A549 (cell line): Measurements from ENCODE around the gene EIF3L. TPM values are rescaled to one million over a fixed set of nuclear protein-coding genes. Genes with fewer than 3 reads are reported as not detected.

ENCODE experiments used
- ATAC-seq, 2 experiments: fragments of 200-7000 bp in 1 of 2; fragments of >200 bp in 1 of 2; cut with Nextera tagmentation in 1 of 2; cut with Tn5 transposase in 1 of 2; 3 replicates each; pipeline versions ENCODE4 v1.8.0 to v1.9.1; 2018 to 2020; ENCODE audit warnings: mild to moderate bottlenecking in 1 of 2, moderate library complexity in 1 of 2
- CTCF ChIA-PET: fragments of 300-600 bp; sonication (Branson Sonifier 250); formaldehyde crosslinking; extraction: SDS; loops from one replicate; lab custom pipeline; 2021; ENCODE audit warnings: antibody characterized with exemption, inconsistent platforms; lab: Yijun Ruan, JAX
- POLR2A ChIA-PET: fragments of 350-600 bp; formaldehyde crosslinking; extraction: SDS; loops from one replicate; lab custom pipeline; 2021; ENCODE audit warnings: antibody characterized with exemption, inconsistent platforms; lab: Yijun Ruan, JAX
- DNase-seq, 2 experiments: peaks; one replicate each; pipeline versions ENCODE4 v3.0.0 to v3.0.0-alpha.2; 2011 to 2016; ENCODE audit warnings: low read depth in 1 of 2, low spot score in 1 of 2
- FAIRE-seq: peaks from 2 replicates; lab custom pipeline; 2011; peaks lifted over from hg19 to GRCh38; lab: Jason Lieb, UNC
- H3K27ac ChIP-seq, 2 experiments: fragments of >200 bp; sonication (Bioruptor Twin); formaldehyde crosslinking; 3 replicates each; pipeline ENCODE4 v1.5.1; 2016 to 2017
- H3K4me1 ChIP-seq: fragments of >200 bp; sonication (Bioruptor Twin); formaldehyde crosslinking; 3 replicates; pipeline ENCODE4 v1.6.1; 2016
- H3K4me2 ChIP-seq: fragments of >200 bp; sonication (Bioruptor Twin); formaldehyde crosslinking; 3 replicates; pipeline ENCODE4 v1.6.1; 2016
- H3K4me3 ChIP-seq: fragments of >200 bp; sonication (Bioruptor Twin); formaldehyde crosslinking; 3 replicates; pipeline ENCODE4 v1.5.1; 2016
- H3K9me3 ChIP-seq: fragments of >200 bp; sonication (Bioruptor Twin); formaldehyde crosslinking; 3 replicates; pipeline ENCODE4 v1.6.1; 2016
- BHLHE40 ChIP-seq: IDR thresholded peaks from 2 replicates; pipeline ENCODE4 v1.6.1; 2012; ENCODE audit warnings: low read depth, low read length, inconsistent platforms
- ESRRA ChIP-seq: fragments of 150-350 bp; IDR thresholded peaks from 2 replicates; pipeline ENCODE4 v1.6.1; 2014; ENCODE audit warnings: mild to moderate bottlenecking, low read length, borderline replicate concordance
- FOXS1 ChIP-seq: fragments of 250-450 bp; sonication (Bioruptor Pico); IDR thresholded peaks from 2 replicates; pipeline ENCODE4 v1.5.0; 2020; ENCODE audit warnings: mild to moderate bottlenecking, moderate library complexity
- HOXB13 ChIP-seq: fragments of 250-450 bp; sonication (Bioruptor Pico); IDR thresholded peaks from 2 replicates; pipeline ENCODE4 v1.5.0; 2020; ENCODE audit warnings: low read depth, mild to moderate bottlenecking, moderate library complexity
- JUN ChIP-seq, 2 experiments: fragments of >200 bp; sonication (Bioruptor Twin); formaldehyde crosslinking; IDR thresholded peaks; 2 replicates in 1 of 2; 3 replicates in 1 of 2; pipeline ENCODE4 v1.6.1; 2016 to 2017
- JUNB ChIP-seq: fragments of >200 bp; sonication (Bioruptor Twin); formaldehyde crosslinking; IDR thresholded peaks from 2 replicates; pipeline ENCODE4 v1.6.1; 2016
- POLR2A ChIP-seq: IDR thresholded peaks from 2 replicates; pipeline ENCODE4 v1.6.1; 2012; ENCODE audit warnings: mild to moderate bottlenecking, low read length
- RFX5 ChIP-seq: fragments of 450-650 bp; IDR thresholded peaks from 2 replicates; pipeline ENCODE4 v1.7.1; 2014; ENCODE audit warnings: antibody characterized with exemption, mild to moderate bottlenecking, moderate library complexity
- SMC3 ChIP-seq: fragments of >200 bp; sonication (Bioruptor Twin); formaldehyde crosslinking; IDR thresholded peaks from 3 replicates; pipeline ENCODE4 v1.6.1; 2018; ENCODE audit warnings: inconsistent platforms
- ZFP36 ChIP-seq: fragments of 450-650 bp; IDR thresholded peaks from 2 replicates; pipeline ENCODE4 v1.6.1; 2014; ENCODE audit warnings: borderline replicate concordance; ENCODE audit not compliant: partially characterized antibody
- whole genome bisulfite sequencing: methylation state at CpG from one replicate; pipeline ENCODE4 v1.1.6; 2017; ENCODE audit errors: missing lambda C conversion rate; 5-methylcytosine and 5-hydroxymethylcytosine counted together
- polyA plus RNA-seq, 4 experiments: library from polyadenylated mRNA; depleted of rRNA in 3 of 4; stranded (reverse); fragments of >200 nt; fragmentation: RNase III in 1 of 4; extraction: RNeasy Plus Mini Kit Qiagen cat#74134 plus additional on column Dnase treatment in 1 of 4; gene quantifications; 2 replicates in 3 of 4; 3 replicates in 1 of 4; pipeline ENCODE4 v1.2.3, GENCODE V29; 2011 to 2017
- TF ChIP-seq, protein P1 (sequence below): fragments of 150-350 bp; IDR thresholded peaks from 2 replicates; pipeline ENCODE4 v1.6.1; 2014; ENCODE audit warnings: low read depth, mild to moderate bottlenecking, low read length
- TF ChIP-seq, protein P2 (sequence below): fragments of >200 bp; sonication (Bioruptor Twin); formaldehyde crosslinking; IDR thresholded peaks from 3 replicates; pipeline ENCODE4 v1.6.1; 2016
- TF ChIP-seq, protein P3 (sequence below): fragments of 200-600 bp; sonication (generic); IDR thresholded peaks from 2 replicates; pipeline ENCODE4 v1.6.1; 2016; ENCODE audit warnings: antibody characterized with exemption, mild to moderate bottlenecking, moderate library complexity

The EIF3L gene
- polyA plus RNA-seq, 2 of the 4 experiments (the other 2 are of a cell fraction) = 218 to 423 TPM

DNA sequence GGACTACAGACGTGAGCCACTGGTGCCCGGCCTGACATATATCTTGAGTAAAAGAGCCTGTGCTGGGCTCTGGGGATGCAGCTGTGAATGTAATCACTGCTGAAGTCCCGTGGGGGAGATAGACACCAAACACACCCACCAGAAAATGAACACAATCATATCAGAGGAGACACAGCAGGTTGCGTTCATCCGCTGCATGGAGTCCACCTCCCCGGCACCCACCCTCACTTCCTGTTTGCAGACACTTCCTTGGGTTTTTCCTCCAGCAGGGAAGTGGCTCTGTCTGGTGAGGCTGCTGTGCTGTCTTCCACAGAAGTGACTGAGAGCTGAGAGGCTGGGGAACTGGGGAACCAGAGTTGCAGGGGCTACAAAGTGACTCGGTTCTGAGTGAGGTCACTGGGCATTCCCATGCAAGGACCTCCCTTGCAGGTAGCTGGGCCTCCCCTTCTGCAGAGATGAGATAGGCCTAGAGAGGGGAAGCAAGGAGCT, 64.1 kb downstream of the EIF3L start:
- DNase-seq (no peak), ATAC-seq (no peak), FAIRE-seq (no peak)
- H3K4me2 ChIP-seq = no peak overlapping the region
- no peaks in the 10 kb centered on the region for H3K9me3 ChIP-seq
- no peak for TF ChIP-seq ESRRA
- TF ChIP-seq FOXS1 (CRISPR knock-in tag) = no peak
- TF ChIP-seq SMC3 = no peak
- no peak for TF ChIP-seq HOXB13 (CRISPR knock-in tag)
- no peak for TF ChIP-seq ZFP36
- no peak for TF ChIP-seq BHLHE40
- TF ChIP-seq, protein P1, sequence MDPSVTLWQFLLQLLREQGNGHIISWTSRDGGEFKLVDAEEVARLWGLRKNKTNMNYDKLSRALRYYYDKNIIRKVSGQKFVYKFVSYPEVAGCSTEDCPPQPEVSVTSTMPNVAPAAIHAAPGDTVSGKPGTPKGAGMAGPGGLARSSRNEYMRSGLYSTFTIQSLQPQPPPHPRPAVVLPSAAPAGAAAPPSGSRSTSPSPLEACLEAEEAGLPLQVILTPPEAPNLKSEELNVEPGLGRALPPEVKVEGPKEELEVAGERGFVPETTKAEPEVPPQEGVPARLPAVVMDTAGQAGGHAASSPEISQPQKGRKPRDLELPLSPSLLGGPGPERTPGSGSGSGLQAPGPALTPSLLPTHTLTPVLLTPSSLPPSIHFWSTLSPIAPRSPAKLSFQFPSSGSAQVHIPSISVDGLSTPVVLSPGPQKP = no peak
- TF ChIP-seq RFX5 = no peak
- CTCF ChIA-PET = interaction anchor here (1.1 to 1.8 kb wide), 2 partner anchors 21 to 96 kb away, joined by 3 to 6 read pairs; no protein-coding TSS in a partner anchor
- POLR2A ChIA-PET = no interaction called here
- 80% methylated on average over 7 of the region's 7 CpGs for whole genome bisulfite sequencing
- no peak overlapping the region for H3K4me3 ChIP-seq
- no peak overlapping the region for H3K27ac ChIP-seq
- no peaks in the 10 kb centered on the region; the same call in 2 of the 3 replicates for H3K4me1 ChIP-seq

DNA sequence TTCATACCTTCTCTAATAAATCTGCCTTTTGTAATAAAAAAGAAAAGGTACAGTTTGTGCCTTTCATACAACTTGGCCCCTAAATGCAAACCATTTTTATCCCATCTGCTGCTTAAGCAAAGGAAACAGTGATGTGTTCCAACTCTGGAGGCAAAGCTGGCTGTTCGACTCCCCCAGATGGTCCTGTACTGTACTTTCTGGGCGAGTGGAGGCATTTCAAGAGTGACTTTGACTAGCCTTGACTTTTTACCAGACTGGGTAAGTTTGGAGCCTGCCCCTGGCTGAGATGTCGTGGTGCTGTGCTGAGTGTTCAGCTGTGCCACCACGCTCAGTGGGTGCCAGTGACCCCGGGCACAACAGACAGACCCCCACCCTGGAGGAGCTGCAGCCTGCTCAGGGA, 67.1 kb downstream of the EIF3L start:
- no peak for FAIRE-seq
- H3K27ac ChIP-seq = no peak overlapping the region
- H3K9me3 ChIP-seq = no peaks in the 10 kb centered on the region
- ATAC-seq = no peak
- TF ChIP-seq, protein P2, sequence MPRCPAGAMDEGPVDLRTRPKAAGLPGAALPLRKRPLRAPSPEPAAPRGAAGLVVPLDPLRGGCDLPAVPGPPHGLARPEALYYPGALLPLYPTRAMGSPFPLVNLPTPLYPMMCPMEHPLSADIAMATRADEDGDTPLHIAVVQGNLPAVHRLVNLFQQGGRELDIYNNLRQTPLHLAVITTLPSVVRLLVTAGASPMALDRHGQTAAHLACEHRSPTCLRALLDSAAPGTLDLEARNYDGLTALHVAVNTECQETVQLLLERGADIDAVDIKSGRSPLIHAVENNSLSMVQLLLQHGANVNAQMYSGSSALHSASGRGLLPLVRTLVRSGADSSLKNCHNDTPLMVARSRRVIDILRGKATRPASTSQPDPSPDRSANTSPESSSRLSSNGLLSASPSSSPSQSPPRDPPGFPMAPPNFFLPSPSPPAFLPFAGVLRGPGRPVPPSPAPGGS = no peak
- WGBS = 83% methylated on average over 5 of the region's 5 CpGs
- H3K4me3 ChIP-seq = no peak overlapping the region
- ChIA-PET POLR2A (no interaction called here), CTCF (interaction anchor here (1.0 to 3.5 kb wide), 6 partner anchors 10 to 53 kb away, joined by 3 to 14 read pairs (median 4); partner anchors contain the start of gene MICALL1)
- no peak for DNase-seq
- H3K4me2 ChIP-seq = no peak overlapping the region
- H3K4me1 ChIP-seq = no peaks in the 10 kb centered on the region

DNA sequence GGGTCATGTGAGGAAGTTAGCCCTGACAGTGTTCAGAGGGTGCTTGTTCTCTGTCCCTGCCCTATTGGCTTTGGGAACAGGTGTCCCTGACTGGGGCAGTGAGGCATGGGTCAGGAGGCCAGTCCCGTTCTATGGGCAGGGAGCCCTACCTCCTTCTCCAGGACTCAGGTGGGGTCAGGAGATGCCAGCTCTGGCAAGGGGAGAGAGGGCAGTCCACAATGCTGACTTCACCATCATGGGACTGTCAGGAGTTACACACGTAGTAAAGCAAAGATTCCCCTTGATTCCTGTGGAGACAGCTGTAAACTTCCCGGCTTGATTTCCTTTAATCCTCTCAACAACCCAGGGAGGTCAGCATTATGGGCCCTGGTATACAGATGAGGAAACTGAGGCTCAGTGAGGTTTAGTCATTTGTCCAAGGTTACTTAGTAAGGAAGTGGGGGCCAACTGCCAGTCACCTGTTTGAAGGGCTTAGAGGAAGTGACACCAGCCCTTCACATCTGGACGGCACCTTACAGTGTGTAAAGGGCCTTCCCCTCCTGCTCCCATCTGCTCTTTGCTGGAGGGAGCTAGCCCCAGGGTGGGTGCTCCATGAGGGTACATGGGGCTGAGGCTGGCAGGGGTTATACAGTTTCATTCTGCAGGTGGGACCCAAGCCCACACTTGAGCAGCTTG, 68.8 kb downstream of the EIF3L start:
- CTCF ChIA-PET = interaction anchor here (0.9 to 3.5 kb wide), 4 partner anchors 12 to 55 kb away, joined by 3 to 14 read pairs (median 5); no protein-coding TSS in a partner anchor
- 92% methylated on average over 3 of the region's 4 CpGs for WGBS
- DNase-seq (no peak), FAIRE-seq (no peak), ATAC-seq (no peak)
- Histone ChIP-seq H3K27ac (no peak overlapping the region), H3K4me3 (no peak overlapping the region), H3K4me2 (no peak overlapping the region), H3K4me1 (no peaks in the 10 kb centered on the region), H3K9me3 (no peaks in the 10 kb centered on the region)
- TF ChIP-seq POLR2A (no peak), JUNB (no peak), JUN (IDR thresholded peaks at IDR 0.05) (no peak)
- TF ChIP-seq, protein P3, sequence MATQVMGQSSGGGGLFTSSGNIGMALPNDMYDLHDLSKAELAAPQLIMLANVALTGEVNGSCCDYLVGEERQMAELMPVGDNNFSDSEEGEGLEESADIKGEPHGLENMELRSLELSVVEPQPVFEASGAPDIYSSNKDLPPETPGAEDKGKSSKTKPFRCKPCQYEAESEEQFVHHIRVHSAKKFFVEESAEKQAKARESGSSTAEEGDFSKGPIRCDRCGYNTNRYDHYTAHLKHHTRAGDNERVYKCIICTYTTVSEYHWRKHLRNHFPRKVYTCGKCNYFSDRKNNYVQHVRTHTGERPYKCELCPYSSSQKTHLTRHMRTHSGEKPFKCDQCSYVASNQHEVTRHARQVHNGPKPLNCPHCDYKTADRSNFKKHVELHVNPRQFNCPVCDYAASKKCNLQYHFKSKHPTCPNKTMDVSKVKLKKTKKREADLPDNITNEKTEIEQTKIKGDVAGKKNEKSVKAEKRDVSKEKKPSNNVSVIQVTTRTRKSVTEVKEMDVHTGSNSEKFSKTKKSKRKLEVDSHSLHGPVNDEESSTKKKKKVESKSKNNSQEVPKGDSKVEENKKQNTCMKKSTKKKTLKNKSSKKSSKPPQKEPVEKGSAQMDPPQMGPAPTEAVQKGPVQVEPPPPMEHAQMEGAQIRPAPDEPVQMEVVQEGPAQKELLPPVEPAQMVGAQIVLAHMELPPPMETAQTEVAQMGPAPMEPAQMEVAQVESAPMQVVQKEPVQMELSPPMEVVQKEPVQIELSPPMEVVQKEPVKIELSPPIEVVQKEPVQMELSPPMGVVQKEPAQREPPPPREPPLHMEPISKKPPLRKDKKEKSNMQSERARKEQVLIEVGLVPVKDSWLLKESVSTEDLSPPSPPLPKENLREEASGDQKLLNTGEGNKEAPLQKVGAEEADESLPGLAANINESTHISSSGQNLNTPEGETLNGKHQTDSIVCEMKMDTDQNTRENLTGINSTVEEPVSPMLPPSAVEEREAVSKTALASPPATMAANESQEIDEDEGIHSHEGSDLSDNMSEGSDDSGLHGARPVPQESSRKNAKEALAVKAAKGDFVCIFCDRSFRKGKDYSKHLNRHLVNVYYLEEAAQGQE = no peak
- POLR2A ChIA-PET = no interaction called here
